Endothelial cell of umbilical vein (primary cell): ENCODE data around the gene AOX1. TPM values are rescaled to one million over a fixed set of nuclear protein-coding genes. Genes with fewer than 3 reads are reported as not detected.

Source experiments
- BruUV-seq: library from RNA; stranded (reverse); fragments of 400-500 nt; replicated peaks from 2 replicates; lab custom pipeline; 2021; lab: Mats Ljungman, UMichigan
- CTCF ChIA-PET: fragments of 300-600, 350-600 bp; sonication (Branson Sonifier 250); formaldehyde crosslinking; loops from one replicate; lab custom pipeline; 2021; ENCODE audit warnings: antibody characterized with exemption, inconsistent platforms; lab: Charles Lee
- POLR2A ChIA-PET: fragments of 300-600, 350-600 bp; sonication (Branson Sonifier 250); formaldehyde crosslinking; loops from one replicate; lab custom pipeline; 2021; ENCODE audit warnings: antibody characterized with exemption, inconsistent platforms; lab: Charles Lee
- DNase-seq: peaks from one replicate; pipeline ENCODE4 v3.0.0-alpha.2; 2011; ENCODE audit warnings: low read depth, low spot score
- FAIRE-seq: peaks from 2 replicates; lab custom pipeline; 2011; peaks lifted over from hg19 to GRCh38; lab: Jason Lieb, UNC
- H2AFZ ChIP-seq: 2 replicates; pipeline ENCODE4 v1.6.0; 2012; ENCODE audit warnings: low read depth, low read length, control low read depth, inconsistent platforms
- H3K27ac ChIP-seq: 2 replicates; pipeline ENCODE4 v1.5.1; 2011; ENCODE audit warnings: low read depth, mild to moderate bottlenecking, control low read depth, low read length, moderate library complexity; ENCODE audit not compliant: insufficient read depth
- H3K27me3 ChIP-seq, 2 experiments: 2 replicates each; pipeline versions ENCODE4 v1.6.0 to v1.6.1; 2011; ENCODE audit warnings: low read length in 2 of 2, mixed read lengths in 1 of 2; ENCODE audit not compliant: control insufficient read depth in 2 of 2, insufficient read depth in 2 of 2
- H3K36me3 ChIP-seq, 2 experiments: 2 replicates in 1 of 2; 3 replicates in 1 of 2; pipeline ENCODE4 v1.5.1; 2011; ENCODE audit warnings: low read length in 2 of 2, mild to moderate bottlenecking in 1 of 2, moderate library complexity in 1 of 2; ENCODE audit not compliant: control insufficient read depth in 2 of 2, insufficient read depth in 2 of 2; ENCODE audit errors: extremely low read depth in 1 of 2
- H3K4me1 ChIP-seq: 3 replicates; pipeline ENCODE4 v1.5.1; 2011; ENCODE audit warnings: mild to moderate bottlenecking, low read length; ENCODE audit not compliant: control insufficient read depth, insufficient read depth; ENCODE audit errors: extremely low read depth
- H3K4me2 ChIP-seq: 2 replicates; pipeline ENCODE4 v1.6.1; 2011; ENCODE audit warnings: low read length, control low read depth, mixed read lengths; ENCODE audit not compliant: insufficient read depth
- H3K4me3 ChIP-seq, 3 experiments: fragments of 200-600 bp in 1 of 3; sonication (generic), shearing (Covaris generic) in 1 of 3; replicated peaks in 1 of 3; 2 replicates each; pipeline ENCODE4 v1.5.1; 2011 to 2016; ENCODE audit warnings: control low read depth in 3 of 3, low read length in 3 of 3, mild to moderate bottlenecking in 2 of 3, inconsistent platforms in 1 of 3, low read depth in 1 of 3, moderate library complexity in 1 of 3; ENCODE audit not compliant: insufficient read depth in 1 of 3
- H3K79me2 ChIP-seq: 2 replicates; pipeline ENCODE4 v1.6.0; 2012; ENCODE audit warnings: low read length, inconsistent platforms; ENCODE audit not compliant: control insufficient read depth, insufficient read depth
- H3K9ac ChIP-seq: replicated peaks from 2 replicates; pipeline ENCODE3; 2011; ENCODE audit warnings: low read length, control low read depth; ENCODE audit not compliant: insufficient read depth; ENCODE audit errors: extremely low read depth
- H3K9me1 ChIP-seq: replicated peaks from 3 replicates; pipeline ENCODE4 v1.6.0; 2011; ENCODE audit warnings: mild to moderate bottlenecking, low read length; ENCODE audit not compliant: control insufficient read depth, insufficient read depth; ENCODE audit errors: extremely low read depth
- H3K9me3 ChIP-seq: replicated peaks from 2 replicates; pipeline ENCODE4 v1.5.1; 2012; ENCODE audit warnings: low read length, inconsistent platforms; ENCODE audit not compliant: control insufficient read depth, insufficient read depth
- H4K20me1 ChIP-seq: replicated peaks from 2 replicates; pipeline ENCODE3; 2011; ENCODE audit warnings: mild to moderate bottlenecking, low read length; ENCODE audit not compliant: control insufficient read depth, insufficient read depth; ENCODE audit errors: extremely low read depth
- EZH2 ChIP-seq: IDR thresholded peaks from 2 replicates; pipeline ENCODE4 v1.6.1; 2012; ENCODE audit warnings: borderline replicate concordance, low read depth, mild to moderate bottlenecking, moderate library complexity, low read length, inconsistent platforms; ENCODE audit not compliant: severe bottlenecking
- FOS ChIP-seq: IDR thresholded peaks from 2 replicates; pipeline ENCODE4 v1.6.1; 2011; ENCODE audit warnings: mild to moderate bottlenecking, low read length, moderate library complexity, borderline replicate concordance; ENCODE audit not compliant: insufficient read depth
- GATA2 ChIP-seq: IDR thresholded peaks from 2 replicates; pipeline ENCODE4 v1.7.0; 2011; ENCODE audit warnings: low read depth, mild to moderate bottlenecking, moderate library complexity, mixed read lengths, low read length; ENCODE audit not compliant: insufficient read length, insufficient read depth
- JUN ChIP-seq: IDR thresholded peaks from 2 replicates; pipeline ENCODE4 v1.6.1; 2011; ENCODE audit warnings: borderline replicate concordance, low read depth; ENCODE audit not compliant: insufficient read length, insufficient read depth
- MYC ChIP-seq: IDR thresholded peaks from one replicate; pipeline ENCODE4 v1.6.1; 2011; ENCODE audit warnings: mild to moderate bottlenecking, low read depth, low read length
- POLR2A ChIP-seq: IDR thresholded peaks from 2 replicates; pipeline ENCODE4 v1.6.1; 2012; ENCODE audit warnings: low read depth, mild to moderate bottlenecking, control low read depth, low read length
- POLR2AphosphoS5 ChIP-seq: IDR thresholded peaks from 2 replicates; pipeline ENCODE4 v1.6.1; 2012; ENCODE audit warnings: low read depth, mild to moderate bottlenecking, control low read depth, low read length, moderate library complexity; ENCODE audit not compliant: insufficient read depth
- dilution Hi-C: fragments of 300-500 bp; cut with MboI; formaldehyde crosslinking; loops from one replicate; pipeline ENCODE4 v1.15.0; 2019; ENCODE audit warnings: low sequenced_read_pairs; ENCODE audit not compliant: extremely low pct_ligation_motif_present
- intact Hi-C: fragments of 100-400 bp; cut with micrococcal nuclease; formaldehyde crosslinking; loops from one replicate; pipeline ENCODE4 v1.10.0; 2022
- polyA plus RNA-seq, 4 experiments: library from polyadenylated mRNA; depleted of rRNA in 3 of 4; stranded (reverse) in 3 of 4; unstranded in 1 of 4; fragments of >200 nt; gene quantifications; 2 replicates each; pipeline versions ENCODE4 v1.2.1 to v1.2.3, GENCODE V29; 2011 to 2012; ENCODE audit warnings: missing spikeins in 1 of 4
- total RNA-seq: library from RNA; stranded (reverse); gene quantifications from 2 replicates; pipeline ENCODE4 v1.2.3, GENCODE V29; 2021
- TF ChIP-seq, protein P1 (sequence below), 2 donors: IDR thresholded peaks; 1 replicate in 1 of 2; 2 replicates in 1 of 2; pipeline ENCODE4 v1.5.1; 2011; ENCODE audit warnings: low read length in 2 of 2, mild to moderate bottlenecking in 2 of 2, moderate library complexity in 2 of 2, control low read depth in 1 of 2, inconsistent platforms in 1 of 2, low read depth in 1 of 2; ENCODE audit not compliant: insufficient read depth in 1 of 2; ENCODE audit errors: extremely low read depth in 1 of 2
- TF ChIP-seq, protein P2 (sequence below): IDR thresholded peaks from 2 replicates; pipeline ENCODE4 v1.6.1; 2011; ENCODE audit not compliant: insufficient read depth, insufficient read length

AOX1 gene
- total and polyA plus RNA-seq, 2 donors (not counting 3 experiments of a cell fraction or from before 2014, with no cell fraction given): 0.03 to 0.46 TPM

DNA sequence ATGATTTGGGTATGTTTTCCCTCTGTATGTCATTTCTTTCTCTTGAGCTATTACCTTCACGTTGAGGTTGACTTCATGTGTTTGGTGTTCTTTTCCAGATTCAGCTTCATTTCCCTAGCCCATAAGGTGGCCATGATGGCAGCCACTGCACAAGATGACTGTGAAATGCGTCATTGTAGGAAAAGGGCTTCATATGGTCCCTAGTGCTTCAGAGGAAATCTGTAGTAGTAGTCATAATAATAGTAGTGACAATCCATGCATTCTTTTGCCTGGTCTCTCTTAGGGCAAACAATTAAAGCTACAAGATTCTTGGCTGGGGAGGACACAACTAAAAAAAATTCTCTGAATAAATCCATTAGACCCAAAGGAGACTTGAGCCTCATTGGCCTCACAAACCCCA is 28.4 kb downstream of the AOX1 start:
- Histone ChIP-seq H3K4me2 (no peak overlapping the region), H3K27me3 (no peaks in the 10 kb centered on the region), H3K27ac (no peak overlapping the region), H3K9me1 (no peaks in the 10 kb centered on the region), H3K9me3 (no peaks in the 10 kb centered on the region), H3K79me2 (no peaks in the 10 kb centered on the region), H4K20me1 (no peaks in the 10 kb centered on the region), H3K36me3 (no peaks in the 10 kb centered on the region), H2AFZ (no peak overlapping the region), H3K9ac (no peak overlapping the region), H3K4me1 (peaks cover 2% of the 10 kb centered on the region), H3K4me3 (no peak overlapping the region)
- TF ChIP-seq MYC (no peak), GATA2 (no peak), POLR2AphosphoS5 (no peak), EZH2 (no peak), POLR2A (no peak), JUN (no peak), FOS (no peak)
- TF ChIP-seq, protein P1, sequence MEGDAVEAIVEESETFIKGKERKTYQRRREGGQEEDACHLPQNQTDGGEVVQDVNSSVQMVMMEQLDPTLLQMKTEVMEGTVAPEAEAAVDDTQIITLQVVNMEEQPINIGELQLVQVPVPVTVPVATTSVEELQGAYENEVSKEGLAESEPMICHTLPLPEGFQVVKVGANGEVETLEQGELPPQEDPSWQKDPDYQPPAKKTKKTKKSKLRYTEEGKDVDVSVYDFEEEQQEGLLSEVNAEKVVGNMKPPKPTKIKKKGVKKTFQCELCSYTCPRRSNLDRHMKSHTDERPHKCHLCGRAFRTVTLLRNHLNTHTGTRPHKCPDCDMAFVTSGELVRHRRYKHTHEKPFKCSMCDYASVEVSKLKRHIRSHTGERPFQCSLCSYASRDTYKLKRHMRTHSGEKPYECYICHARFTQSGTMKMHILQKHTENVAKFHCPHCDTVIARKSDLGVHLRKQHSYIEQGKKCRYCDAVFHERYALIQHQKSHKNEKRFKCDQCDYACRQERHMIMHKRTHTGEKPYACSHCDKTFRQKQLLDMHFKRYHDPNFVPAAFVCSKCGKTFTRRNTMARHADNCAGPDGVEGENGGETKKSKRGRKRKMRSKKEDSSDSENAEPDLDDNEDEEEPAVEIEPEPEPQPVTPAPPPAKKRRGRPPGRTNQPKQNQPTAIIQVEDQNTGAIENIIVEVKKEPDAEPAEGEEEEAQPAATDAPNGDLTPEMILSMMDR (IDR thresholded peaks at IDR 0.05; ENCODE audit: extremely low read depth in 1 of 2, insufficient read depth in 1 of 2, low read depth in 1 of 2, low read length in 2 of 2): no peak
- TF ChIP-seq, protein P2, sequence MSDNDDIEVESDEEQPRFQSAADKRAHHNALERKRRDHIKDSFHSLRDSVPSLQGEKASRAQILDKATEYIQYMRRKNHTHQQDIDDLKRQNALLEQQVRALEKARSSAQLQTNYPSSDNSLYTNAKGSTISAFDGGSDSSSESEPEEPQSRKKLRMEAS: no peak
- ChIA-PET CTCF (interaction anchor here (1.0 to 2.9 kb wide), 3 partner anchors 12 to 89 kb away, joined by 3 to 7 read pairs (median 6); partner anchors contain the start of gene AOX1), POLR2A (no interaction called here)
- BruUV-seq: no TSS peak
- FAIRE-seq (no peak), DNase-seq (no peak)
- dilution Hi-C loops: no loop called here
- intact Hi-C loops: no loop called here
